Activated CD4-positive, alpha-beta T cell treated with anti-CD3 and anti-CD28 coated beads, Interleukin-2, amount 50 U/mL, for 1 hour (primary cell): ENCODE data around the gene SUB1.
A peak's percentile ranks its signal among the peaks of the same experiment; 100 is the strongest.
"Not testable (repeated sequence)": the region's sequence is repeated elsewhere in the genome, so short reads cannot be mapped to it uniquely, and the experiment has no call there.

Experiments used
- DNase-seq: peaks from one replicate; pipeline ENCODE4 v3.0.0-alpha.2; 2020

The SUB1 gene

DNA sequence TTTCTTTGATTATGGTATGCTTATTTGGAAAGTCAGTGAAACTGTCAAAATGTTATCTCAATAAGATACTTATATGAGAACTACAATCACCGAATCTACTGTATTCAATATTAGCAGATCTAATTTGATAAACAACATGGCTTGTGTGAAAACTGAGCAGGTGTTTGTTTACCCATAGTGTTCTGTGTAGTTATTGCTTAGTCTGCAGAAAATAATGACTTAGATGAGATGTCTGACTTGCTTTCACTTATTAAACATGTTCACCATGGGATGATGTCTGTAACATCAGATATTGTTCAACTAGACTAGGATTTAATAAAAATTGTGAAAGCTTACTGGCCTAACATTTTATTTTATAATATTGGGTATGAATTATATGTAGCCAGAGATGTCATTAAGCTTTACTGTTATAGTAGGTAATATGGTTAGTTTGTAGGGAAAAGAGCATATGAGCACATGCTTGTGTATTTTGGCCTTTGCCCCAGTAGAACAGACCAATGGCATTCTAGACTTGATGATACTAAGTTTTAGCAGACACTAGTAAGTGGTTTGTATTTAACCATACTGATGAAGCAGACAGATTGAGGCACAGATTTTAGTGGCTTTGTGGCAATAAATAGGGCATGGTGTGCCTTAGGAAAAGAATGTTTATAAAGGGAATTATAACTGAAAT, 16.4 kb downstream of the SUB1 start:
- DNase-seq = no peak

DNA sequence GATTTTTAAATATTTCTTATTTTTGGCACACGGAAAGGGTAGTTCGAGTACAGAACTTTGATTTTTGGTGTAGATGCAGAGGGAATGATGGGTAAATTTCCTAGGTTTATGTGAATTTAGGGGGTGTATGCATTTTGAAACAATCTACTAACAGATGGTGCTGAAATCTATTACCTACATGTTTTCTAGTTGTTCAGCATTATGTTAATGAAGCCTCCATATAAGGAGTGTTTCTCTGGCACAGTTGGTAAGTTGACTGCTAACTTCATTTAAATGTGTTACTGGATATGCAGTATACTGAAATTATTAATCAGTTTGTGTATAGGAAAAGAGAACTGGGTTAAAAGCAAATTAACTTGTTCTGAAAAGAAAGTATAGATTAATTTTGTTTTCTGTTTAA, 17.5 kb downstream of the SUB1 start:
- no peak for DNase-seq

DNA sequence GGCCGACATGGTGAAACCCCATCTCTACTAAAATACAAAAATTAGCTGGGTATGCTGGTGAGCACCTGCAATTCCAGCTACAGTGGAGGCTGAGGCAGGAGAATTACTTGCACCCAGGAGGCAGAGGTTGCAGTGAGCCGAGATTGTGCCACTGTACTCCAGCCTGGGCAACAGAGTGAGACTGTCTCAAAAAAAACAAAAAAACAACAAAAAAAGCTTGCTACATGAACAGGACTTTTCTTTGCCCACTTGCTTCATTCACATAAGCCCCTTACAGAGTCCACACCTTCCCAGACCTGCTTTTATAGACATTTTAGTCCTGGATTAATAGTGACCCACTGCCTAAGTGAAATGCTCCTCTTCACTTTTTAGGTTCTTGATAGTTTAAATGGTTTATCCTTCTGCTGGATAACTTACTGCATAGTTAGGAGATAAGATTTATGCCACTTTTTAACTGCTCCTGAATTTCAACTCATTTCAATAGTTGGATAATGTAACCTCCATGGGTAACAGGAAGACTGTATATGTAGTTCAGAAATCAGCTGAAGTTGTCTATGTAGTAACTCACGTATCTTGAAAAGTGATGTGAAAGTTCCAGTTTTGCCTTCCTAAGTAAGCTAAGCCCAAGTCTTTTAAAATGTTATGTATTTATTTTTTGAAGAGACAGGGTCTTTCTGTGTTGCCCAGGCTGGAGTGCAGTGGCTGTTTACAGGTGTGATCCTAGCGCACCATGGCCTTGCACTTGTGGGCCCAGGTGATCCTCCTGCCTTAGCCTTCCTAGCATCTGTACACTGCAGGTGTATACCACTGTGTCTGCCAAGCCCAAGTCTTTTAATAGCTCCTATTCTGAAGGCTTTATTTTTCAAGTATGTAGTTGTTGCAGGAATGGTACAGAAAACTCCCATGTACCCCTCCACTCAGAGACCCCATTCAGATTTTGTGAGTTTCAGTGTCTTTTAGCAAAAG, 19.7 kb downstream of the SUB1 start:
- DNase-seq = no peak

DNA sequence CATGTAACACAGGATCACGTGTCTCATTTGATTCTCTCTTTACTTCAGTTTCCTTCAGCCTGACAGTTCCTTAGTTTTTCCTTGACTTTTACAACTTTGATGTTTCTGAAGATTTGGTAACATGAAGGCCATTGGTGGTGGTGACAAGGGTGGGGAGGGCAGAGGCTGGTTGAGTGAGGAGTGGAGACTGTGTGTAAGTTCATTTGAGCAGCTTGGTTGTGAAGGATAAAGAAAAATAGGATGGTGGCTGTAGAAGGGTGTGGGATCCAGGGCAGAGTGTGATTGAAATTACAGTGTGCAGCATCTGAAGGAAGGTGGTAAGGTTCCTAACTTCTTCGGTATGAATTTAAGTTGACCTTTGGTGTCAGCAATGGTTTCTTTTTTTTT, 20.4 kb downstream of the SUB1 start:
- DNase-seq = no peak

DNA sequence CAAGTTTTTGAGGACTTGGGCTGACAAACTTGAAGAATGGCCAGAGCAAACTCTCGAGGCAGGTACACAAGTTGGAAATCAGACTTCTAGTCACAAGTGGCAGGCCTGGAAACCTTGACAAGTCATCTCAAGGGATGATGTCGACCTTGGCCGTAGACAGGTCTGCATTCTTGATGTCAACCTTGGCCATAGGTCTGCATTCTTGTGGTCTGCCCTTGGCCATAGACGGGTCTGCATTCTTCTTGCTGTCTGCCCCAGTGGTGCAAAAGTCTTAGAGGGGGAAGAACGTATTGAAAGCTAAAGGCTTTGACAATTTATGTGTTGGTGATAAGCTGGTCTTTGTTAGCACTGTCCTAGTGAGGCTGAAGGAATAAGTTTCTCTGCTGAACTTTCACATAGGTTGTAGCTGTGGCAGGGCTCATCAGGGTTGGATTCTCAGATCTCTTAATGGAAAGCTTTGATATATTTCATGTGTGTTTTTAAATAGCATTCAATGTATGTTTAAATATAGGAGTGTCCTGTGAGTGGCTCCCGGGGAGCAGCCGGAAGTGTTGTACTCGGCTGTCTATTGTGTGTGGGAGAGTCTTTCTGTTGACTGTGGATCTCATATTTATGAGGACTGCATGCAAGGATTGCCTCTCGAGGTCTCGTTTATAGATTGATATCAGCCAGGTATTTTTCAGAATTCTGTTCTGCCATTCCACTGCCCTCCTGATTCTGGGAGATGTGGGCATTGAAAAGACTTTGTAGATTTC, 27.0 kb downstream of the SUB1 start:
- no peak for DNase-seq

DNA sequence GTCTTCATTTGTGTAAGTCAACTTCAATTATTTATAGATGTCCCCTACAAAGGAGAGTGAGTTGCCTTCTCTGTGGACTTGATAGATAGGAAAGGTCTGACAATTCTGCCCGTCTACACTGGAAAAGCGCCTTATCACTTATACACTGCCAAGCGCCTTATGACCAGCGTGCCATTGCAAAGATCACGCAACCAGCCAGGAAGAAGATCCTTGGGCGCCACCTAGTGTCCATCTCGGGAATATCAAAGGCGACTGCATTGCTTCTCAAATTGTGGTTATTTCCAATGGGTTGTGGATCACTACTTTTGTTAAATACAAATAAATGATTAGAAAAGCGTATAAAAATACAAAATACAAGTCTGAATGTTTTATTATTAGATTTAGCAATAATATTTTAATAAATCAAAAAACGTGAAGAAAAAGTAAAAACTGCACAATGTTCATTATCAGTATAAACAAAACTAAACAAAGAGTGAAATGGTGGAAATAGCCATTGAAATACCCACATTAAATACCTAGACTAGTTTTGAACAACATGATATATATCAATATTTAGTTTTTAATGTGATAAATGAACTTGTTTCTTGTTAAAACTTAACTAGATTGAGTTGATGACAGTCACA, 27.8 kb downstream of the SUB1 start:
- peak; percentile 86 for DNase-seq

DNA sequence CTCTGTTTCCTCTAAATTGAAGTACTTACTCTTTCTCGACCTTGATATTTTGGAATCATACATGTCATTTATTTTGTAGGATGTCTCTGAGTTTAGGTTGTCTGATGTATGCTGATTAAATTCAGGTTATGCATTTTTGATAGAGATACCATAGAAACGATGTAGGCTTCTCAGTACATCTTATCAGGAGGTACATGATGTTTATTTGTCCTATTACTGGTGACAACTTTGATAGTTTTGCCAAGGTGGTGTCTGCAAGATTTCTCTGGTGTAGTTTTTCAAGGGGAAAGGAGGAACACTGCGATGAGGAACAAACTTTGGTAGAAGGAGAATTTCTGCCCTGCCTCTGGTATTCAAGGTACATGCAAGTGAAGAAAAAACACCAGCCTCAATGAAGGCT, 29.9 kb downstream of the SUB1 start:
- DNase-seq = no peak

DNA sequence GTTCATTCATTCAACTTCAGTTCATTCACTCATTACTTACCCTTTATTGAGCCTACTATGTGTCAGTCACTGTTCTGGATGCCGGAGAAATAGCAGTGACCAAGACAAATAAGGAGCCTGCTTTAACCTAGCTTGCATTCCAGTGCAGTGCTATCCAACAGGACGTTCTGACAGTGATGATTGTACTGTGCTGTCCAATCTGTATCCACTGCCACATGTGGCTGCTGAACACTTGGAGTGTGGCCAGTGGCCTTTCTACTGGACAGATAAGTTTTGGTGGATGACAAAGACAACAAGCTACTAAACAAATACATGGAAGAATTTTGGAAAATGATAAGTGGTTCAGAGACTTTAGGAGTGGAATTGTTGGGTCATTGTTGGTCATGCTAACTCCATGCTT, 33.6 kb downstream of the SUB1 start:
- DNase-seq = no peak

DNA sequence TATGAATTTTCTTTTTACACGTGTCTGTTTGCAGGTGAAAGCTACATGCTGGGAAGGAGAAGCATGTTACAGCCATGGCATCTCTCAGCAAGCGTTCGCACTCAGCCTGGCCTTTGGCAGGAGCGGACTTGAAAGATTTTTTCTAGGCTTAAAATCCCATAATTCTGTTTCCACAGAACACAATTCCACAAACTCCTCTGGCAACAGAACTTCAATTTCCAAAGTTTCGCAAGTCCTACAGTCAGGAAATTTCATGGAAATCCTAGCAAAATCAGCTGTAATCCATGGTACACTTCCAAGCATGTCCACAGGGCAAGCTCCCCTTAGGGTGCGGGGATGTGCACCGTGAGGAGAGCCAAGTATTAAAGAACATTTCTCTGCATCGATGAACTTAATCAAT, 35.9 kb downstream of the SUB1 start:
- no peak for DNase-seq

DNA sequence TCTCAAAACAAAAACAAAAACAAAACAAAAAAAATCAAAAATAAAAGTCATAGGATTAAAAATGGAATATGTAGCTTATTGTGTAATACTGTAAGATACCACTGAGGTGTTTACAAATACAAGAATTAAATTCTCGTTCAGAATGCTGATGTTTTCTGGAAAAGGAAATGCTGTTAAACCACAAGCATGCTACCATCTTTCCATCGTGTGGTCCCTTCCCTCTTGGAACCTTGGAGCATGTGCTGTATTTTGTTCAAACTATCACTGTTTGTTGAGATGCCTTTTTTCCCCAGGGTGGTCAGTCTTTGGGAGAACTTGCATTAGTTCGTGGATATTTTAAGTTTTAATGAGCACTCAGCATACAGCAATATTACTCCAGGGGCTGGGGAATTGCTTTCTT, 39.7 kb downstream of the SUB1 start:
- DNase-seq = no peak

DNA sequence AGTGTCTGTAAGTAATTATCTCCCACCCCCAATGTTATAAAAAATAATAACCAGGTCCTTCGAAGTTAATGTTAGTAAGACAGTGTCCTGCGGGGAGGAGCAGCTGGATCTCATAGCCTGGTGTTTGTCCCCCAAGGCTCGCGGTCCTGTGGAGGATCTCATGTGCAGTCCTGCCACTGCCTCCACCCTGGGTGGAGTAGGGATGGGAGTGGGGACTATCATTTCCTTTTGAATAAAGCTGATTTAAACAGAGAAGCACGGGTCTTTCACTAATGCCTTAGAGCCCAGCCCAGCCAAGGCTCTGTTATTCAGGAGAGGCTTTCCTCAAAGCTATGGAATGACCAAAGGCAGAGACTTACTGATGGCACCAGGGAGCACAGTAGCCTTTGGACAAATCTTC, 40.2 kb downstream of the SUB1 start:
- no peak for DNase-seq

DNA sequence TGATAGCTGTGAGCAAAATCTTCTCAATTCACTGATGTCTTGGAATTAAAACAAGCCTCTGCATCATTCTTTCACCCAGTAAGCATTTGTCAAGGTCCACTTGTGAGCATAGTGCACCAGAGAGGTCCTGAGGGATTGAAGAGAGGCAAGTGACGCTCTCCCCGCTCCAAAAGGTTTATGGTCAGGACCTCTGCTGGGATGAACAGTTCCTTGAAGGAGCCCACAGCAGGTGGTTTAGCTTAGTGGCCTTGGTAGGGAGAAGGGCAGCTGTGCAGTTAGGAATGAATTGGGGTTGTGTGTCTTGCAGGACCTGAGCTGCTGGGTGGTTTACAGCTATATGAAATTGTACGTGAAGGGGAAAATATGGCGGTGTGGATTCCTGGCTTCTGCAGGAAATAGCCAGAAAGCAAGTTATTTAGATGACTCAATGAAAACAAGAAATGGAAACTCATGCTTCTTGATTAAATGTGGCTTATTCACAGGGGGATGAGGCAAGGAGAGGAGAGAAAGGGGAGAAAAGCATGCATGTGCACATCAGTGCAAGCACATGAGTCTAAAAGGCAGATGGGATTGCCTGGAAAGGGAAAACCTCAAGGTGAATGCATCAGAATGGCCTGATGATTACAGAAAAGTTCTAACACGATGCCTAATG, 42.0 kb downstream of the SUB1 start:
- no peak for DNase-seq

DNA sequence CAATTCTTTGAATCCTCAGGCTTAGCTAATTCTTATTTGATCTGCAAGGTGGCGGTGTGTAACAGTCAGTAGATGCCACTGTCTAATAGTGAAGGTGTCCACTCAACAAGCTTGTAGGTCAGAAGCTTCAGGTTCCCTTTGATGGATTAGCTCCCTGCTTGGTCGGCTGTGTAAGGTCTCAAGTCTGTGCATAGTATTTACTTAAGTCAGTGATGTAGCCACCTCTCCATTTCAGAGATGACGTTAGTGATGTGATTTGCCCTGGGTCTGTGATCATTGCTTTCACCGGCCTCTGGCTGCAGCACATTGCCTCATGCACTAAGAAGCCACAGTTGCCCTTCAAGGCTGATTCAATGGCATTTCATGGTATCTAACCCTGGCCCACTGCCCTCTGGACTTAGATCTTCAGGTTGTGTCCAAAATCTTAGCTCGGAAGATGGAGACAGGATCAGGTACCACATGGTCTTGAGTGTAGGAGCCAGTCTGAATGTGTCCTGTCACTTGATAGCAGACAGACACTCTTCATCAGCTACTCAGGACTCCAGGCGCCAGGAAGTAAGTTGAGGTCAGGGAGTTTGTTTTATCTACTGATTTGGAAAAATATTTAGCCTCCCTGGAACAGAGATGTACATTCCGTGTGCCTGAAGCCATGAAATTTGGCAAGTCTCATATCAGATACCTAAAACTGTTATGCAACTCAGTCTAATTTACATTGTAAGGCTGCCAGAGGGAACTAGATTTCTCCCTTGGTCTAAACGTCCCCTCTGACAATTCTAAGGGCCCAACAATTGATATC, 42.9 kb downstream of the SUB1 start:
- no peak for DNase-seq

DNA sequence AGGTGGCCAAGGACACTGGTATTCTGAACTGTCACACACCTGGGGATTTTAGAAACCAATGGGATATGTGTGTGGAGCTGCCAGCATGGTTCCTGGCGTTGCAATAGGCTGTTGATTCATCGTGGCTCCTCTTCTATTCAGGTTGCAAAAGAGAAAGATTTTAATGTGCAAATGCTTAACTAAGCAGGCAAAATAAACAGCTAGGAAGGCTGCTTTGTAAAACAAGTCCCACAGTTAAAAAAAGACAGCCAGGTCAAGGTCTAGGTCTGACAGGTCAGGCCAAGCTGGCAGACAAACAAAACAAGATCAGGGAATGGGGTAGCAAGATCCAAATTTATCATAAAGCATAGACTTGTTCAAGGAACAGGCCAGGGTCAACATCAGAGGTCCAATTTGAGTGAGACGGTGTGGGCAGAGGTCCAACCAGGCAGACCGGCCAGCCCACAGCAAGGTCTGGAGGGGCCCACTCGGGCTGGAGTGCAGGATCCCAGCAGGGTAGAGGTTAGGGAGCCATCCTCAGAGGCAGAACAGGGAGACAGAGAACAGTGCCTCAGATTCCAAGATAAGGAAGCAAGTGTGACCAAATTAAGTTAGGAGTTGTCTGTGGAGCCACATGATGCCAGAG, 45.6 kb downstream of the SUB1 start:
- DNase-seq = no peak

DNA sequence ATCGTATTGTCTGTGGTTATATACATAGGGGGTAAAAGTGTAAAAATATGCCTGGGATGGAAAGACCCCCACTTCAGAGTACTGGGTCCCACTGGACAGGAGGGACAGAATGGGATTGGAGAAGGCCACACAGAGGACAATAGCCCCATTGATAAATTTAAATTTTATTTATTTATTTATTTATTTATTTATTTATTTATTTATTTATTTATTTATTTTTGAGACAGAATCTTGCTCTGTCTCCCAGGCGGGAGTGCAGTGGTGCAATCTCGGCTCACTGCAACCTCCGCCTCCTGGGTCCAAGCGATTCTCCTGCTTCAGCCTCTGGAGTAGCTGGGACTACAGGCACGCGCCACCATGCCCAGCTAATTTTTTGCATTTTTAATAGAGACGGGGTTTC, 47.7 kb downstream of the SUB1 start:
- not testable (repeated sequence) for DNase-seq

DNA sequence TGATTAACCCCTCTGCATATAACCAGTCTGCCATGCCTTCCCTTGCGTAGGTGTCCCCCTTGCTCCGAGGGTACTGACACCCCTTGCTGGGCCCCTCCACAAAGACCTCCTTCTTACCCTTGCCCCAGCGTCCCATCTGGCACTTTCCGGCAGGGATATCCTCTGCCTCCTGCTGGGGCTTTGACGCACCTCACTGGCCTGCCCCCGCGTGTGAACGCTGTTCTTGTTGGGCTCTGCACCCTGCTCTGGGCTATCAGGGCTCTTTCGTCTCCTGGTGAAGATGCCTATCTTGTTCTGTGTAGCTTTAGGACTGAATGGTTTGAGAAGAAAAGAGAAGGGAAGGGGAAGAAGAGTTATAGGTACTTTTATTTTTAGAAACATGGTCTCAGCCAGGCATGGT, 53.0 kb downstream of the SUB1 start:
- no peak for DNase-seq

DNA sequence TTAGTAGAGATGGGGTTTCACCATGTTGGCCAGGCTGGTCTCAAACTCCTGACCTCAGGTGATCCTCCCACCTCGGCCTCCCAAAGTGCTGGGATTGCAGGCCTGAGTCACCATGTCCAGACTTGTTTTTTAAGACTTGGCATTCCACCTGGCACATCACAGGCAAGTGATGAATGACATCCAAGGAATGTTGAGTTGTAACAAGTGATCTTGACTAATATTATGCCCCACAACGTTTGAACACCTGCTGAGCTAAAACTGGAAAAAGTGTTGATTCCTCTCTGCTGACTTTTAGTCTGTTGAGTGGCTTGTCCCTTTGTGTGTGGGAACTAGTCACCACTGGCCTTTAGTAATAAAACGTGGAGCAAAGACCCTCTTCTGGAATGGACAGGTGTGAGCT, 54.6 kb downstream of the SUB1 start:
- DNase-seq = no peak

DNA sequence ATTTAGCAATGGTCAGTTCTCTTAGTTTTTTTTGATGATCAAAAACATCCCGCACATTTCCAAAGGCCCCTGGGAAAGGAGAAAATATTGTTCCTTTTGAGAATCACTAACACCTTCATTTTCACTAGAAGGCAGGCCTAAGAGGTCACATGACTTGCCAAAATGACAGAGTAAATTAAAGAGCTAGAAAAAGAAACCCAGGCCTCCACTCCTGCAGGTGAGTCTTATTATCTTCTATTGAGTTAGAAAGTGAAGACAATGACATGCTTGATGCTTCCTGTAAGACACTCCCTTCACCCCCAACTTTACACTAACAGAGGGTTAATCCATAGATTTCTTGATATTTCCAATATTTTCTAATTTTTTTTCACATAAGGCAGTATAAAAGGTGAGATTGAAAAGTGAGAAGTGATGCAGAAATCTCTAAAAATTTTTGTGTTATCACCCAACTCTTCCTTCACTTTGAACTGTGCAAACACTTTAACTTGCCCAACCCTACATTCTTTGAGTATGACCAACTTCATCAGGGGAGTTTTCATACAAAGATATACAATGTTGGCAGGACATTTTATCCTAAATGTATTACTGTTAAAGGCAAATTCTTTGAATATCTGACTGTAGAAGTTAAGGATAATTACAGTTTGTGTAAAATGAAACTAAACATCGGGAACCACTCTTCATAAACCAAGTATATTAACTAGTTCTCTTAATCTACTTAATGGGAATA, 57.1 kb downstream of the SUB1 start:
- no peak for DNase-seq

DNA sequence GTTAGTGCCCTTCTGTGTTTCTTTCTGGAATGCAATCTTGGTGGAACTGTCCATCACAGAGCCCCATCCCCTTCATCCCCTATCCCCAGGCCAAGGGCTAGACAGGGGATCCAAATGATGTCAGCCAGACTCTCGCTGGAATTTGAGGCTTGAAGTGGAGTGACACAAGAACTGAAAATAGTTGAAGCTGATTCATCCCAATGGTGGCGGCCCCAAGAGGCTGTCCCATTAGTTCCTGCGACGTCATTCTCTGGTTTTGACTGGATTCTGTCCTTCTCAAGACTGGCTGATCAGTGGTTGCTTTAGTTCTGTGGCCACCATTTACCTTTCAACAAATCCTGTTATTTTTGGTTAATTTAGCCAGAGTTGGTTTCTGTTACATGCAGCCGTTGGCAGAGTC, 59.9 kb downstream of the SUB1 start:
- no peak for DNase-seq
